ENCODE results near the gene TTC24.

GRCh38 chr1:156586323-156586722 lies 6.8 kb downstream of the TTC24 start:
- TF ChIP-seq CTCF (IDR thresholded peaks at IDR 0.05) (no peak), ZFX (IDR thresholded peaks at IDR 0.05; ENCODE audit: borderline replicate concordance) (no peak)
